B cell (primary cell): Measurements from ENCODE around the gene JADE3.

Experiments
- EZH2 ChIP-seq: IDR thresholded peaks from 2 replicates; pipeline ENCODE4 v1.6.1; 2012; ENCODE audit warnings: borderline replicate concordance, low read depth, mild to moderate bottlenecking, moderate library complexity, low read length; ENCODE audit not compliant: insufficient read depth, poor library complexity, severe bottlenecking
- TF ChIP-seq, protein P1 (sequence below): fragments of 200-600 bp; IDR thresholded peaks from one replicate; pipeline ENCODE4 v1.8.0; 2022; ENCODE audit warnings: antibody characterized with exemption, mild to moderate bottlenecking

DNA sequence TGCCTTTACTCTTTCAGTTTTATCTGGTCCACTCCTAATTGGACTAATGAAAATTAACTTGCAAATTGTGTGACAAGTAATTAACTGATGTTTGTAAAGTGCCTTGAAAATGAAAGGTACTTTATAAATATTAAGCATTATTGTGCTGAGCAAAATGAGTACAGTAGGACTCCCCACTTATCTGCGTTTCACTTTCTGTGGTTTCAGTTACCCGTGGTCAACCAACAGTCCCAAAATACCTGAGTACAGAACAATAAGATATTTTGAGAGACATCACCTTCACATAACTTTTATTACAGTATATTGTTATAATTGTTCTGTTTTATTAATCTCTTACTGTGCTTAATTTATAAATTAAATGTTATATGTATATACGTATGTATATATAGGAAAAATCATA lies 27.4 kb upstream of the JADE3 start:
- TF ChIP-seq EZH2 = no peak
- TF ChIP-seq, protein P1, sequence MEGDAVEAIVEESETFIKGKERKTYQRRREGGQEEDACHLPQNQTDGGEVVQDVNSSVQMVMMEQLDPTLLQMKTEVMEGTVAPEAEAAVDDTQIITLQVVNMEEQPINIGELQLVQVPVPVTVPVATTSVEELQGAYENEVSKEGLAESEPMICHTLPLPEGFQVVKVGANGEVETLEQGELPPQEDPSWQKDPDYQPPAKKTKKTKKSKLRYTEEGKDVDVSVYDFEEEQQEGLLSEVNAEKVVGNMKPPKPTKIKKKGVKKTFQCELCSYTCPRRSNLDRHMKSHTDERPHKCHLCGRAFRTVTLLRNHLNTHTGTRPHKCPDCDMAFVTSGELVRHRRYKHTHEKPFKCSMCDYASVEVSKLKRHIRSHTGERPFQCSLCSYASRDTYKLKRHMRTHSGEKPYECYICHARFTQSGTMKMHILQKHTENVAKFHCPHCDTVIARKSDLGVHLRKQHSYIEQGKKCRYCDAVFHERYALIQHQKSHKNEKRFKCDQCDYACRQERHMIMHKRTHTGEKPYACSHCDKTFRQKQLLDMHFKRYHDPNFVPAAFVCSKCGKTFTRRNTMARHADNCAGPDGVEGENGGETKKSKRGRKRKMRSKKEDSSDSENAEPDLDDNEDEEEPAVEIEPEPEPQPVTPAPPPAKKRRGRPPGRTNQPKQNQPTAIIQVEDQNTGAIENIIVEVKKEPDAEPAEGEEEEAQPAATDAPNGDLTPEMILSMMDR = no peak
